Fibroblast of skin of right biceps (primary cell): Measurements from ENCODE around the gene AHCYL2.
"Not testable (repeated sequence)": the region's sequence is repeated elsewhere in the genome, so short reads cannot be mapped to it uniquely, and the experiment has no call there.

Source experiments
- DNase-seq: peaks from one replicate; pipeline ENCODE4 v3.0.0-alpha.2; 2013

AHCYL2 gene

GRCh38 chr7:129245533-129245932, 20.7 kb downstream of the AHCYL2 start:
- no peak for DNase-seq

GRCh38 chr7:129247087-129247486, 22.3 kb downstream of the AHCYL2 start:
- DNase-seq: no peak

- no peak for DNase-seq
Observed at GRCh38 chr7:129252128-129252527, 27.3 kb downstream of the AHCYL2 start.

GRCh38 chr7:129252603-129253002, 27.8 kb downstream of the AHCYL2 start:
- DNase-seq: not testable (repeated sequence)

- DNase-seq: no peak
Observed at GRCh38 chr7:129255800-129256199, 31.0 kb downstream of the AHCYL2 start.

GRCh38 chr7:129256221-129256620, 31.4 kb downstream of the AHCYL2 start:
- DNase-seq: no peak

- DNase-seq: no peak
Observed at GRCh38 chr7:129257168-129257567, 32.3 kb downstream of the AHCYL2 start.

- no peak for DNase-seq
Observed at GRCh38 chr7:129258649-129259389, 34.0 kb downstream of the AHCYL2 start.

- DNase-seq: peak; percentile 18
Observed at GRCh38 chr7:129262324-129262723, 37.5 kb downstream of the AHCYL2 start.

- DNase-seq: no peak
Observed at GRCh38 chr7:129263168-129263567, 38.3 kb downstream of the AHCYL2 start.

- no peak for DNase-seq
Observed at GRCh38 chr7:129264534-129264933, 39.7 kb downstream of the AHCYL2 start.

- no peak for DNase-seq
Observed at GRCh38 chr7:129265328-129265727, 40.5 kb downstream of the AHCYL2 start.

- no peak for DNase-seq
Observed at GRCh38 chr7:129266181-129266580, 41.4 kb downstream of the AHCYL2 start.

GRCh38 chr7:129270077-129270476, 45.2 kb downstream of the AHCYL2 start:
- no peak for DNase-seq

GRCh38 chr7:129271500-129272355, 46.9 kb downstream of the AHCYL2 start:
- peak; percentile 44 for DNase-seq

GRCh38 chr7:129273936-129274335, 49.1 kb downstream of the AHCYL2 start:
- DNase-seq: no peak

- no peak for DNase-seq
Observed at GRCh38 chr7:129277629-129278028, 52.8 kb downstream of the AHCYL2 start.

GRCh38 chr7:129278688-129279087, 53.9 kb downstream of the AHCYL2 start:
- DNase-seq: no peak

GRCh38 chr7:129279757-129280156, 54.9 kb downstream of the AHCYL2 start:
- no peak for DNase-seq

- DNase-seq: no peak
Observed at GRCh38 chr7:129281163-129281562, 56.3 kb downstream of the AHCYL2 start.

GRCh38 chr7:129282865-129283264, 58.0 kb downstream of the AHCYL2 start:
- no peak for DNase-seq

- no peak for DNase-seq
Observed at GRCh38 chr7:129283936-129284335, 59.1 kb downstream of the AHCYL2 start.

GRCh38 chr7:129285111-129285510, 60.3 kb downstream of the AHCYL2 start:
- DNase-seq: no peak

- DNase-seq: no peak
Observed at GRCh38 chr7:129292861-129293260, 68.0 kb downstream of the AHCYL2 start.
